Panc1 (cell line): ENCODE results near the gene C12orf75. TPM values are rescaled to one million over a fixed set of nuclear protein-coding genes. Genes with fewer than 3 reads are reported as not detected.

Experiments
- ATAC-seq: fragments of 200-7000 bp; cut with Tn5 transposase; 2 replicates; pipeline ENCODE4 v1.9.1; 2020; ENCODE audit warnings: mild to moderate bottlenecking, moderate library complexity
- BruUV-seq: library from RNA; stranded (reverse); fragments of 400-500 nt; replicated peaks from 2 replicates; lab custom pipeline; 2021; lab: Mats Ljungman, UMichigan
- CTCF ChIA-PET: fragments of 300-600 bp; sonication (Branson Sonifier 250); formaldehyde crosslinking; loops from one replicate; lab custom pipeline; 2022; ENCODE audit warnings: antibody characterized with exemption; lab: Charles Lee
- POLR2A ChIA-PET: fragments of 300-600 bp; sonication (Branson Sonifier 250); formaldehyde crosslinking; loops from one replicate; lab custom pipeline; 2022; ENCODE audit warnings: antibody characterized with exemption; lab: Charles Lee
- DNase-seq: peaks from one replicate; pipeline ENCODE4 v3.0.0-alpha.2; 2010; ENCODE audit warnings: low read depth, low spot score
- H3K27ac ChIP-seq: 2 replicates; pipeline ENCODE4 v1.5.1; 2011; ENCODE audit warnings: mild to moderate bottlenecking, low read length, inconsistent platforms
- H3K27me3 ChIP-seq: fragments of 200-500 bp; sonication (Bioruptor generic); 2 replicates; pipeline ENCODE4 v1.6.0; 2014; ENCODE audit warnings: low read length, inconsistent platforms; ENCODE audit not compliant: control insufficient read depth, insufficient read depth
- H3K36me3 ChIP-seq: fragments of 200-500 bp; sonication (Bioruptor generic); 2 replicates; pipeline ENCODE4 v1.5.1; 2014; ENCODE audit warnings: inconsistent platforms, mild to moderate bottlenecking, low read length, moderate library complexity; ENCODE audit not compliant: control insufficient read depth, insufficient read depth
- H3K4me1 ChIP-seq: 2 replicates; pipeline ENCODE4 v1.5.1; 2011; ENCODE audit warnings: inconsistent platforms, mild to moderate bottlenecking, low read length, moderate library complexity; ENCODE audit not compliant: control insufficient read depth, insufficient read depth
- H3K4me3 ChIP-seq, 2 experiments: 2 replicates each; pipeline ENCODE4 v1.5.1; 2011 to 2012; ENCODE audit warnings: low read depth in 2 of 2, low read length in 2 of 2, mild to moderate bottlenecking in 2 of 2, inconsistent platforms in 1 of 2, moderate library complexity in 1 of 2
- H3K9me3 ChIP-seq: fragments of 200-500 bp; sonication (Bioruptor generic); 2 replicates; pipeline ENCODE4 v1.5.1; 2014; ENCODE audit warnings: low read depth, mild to moderate bottlenecking, inconsistent platforms, low read length, moderate library complexity; ENCODE audit not compliant: control insufficient read depth, insufficient read depth
- CTCF ChIP-seq: fragments of 450-650 bp; IDR thresholded peaks from 2 replicates; pipeline ENCODE4 v1.5.1; 2017; ENCODE audit warnings: mild to moderate bottlenecking
- POLR2AphosphoS5 ChIP-seq: IDR thresholded peaks from 2 replicates; pipeline ENCODE4 v1.6.1; 2012; ENCODE audit warnings: mild to moderate bottlenecking, low read depth, low read length, moderate library complexity
- REST ChIP-seq, 2 experiments: IDR thresholded peaks; 2 replicates each; pipeline ENCODE4 v1.6.1; 2011 to 2012; ENCODE audit warnings: low read depth in 2 of 2, control low read depth in 1 of 2, low read length in 1 of 2, mild to moderate bottlenecking in 1 of 2, moderate library complexity in 1 of 2; ENCODE audit not compliant: insufficient read depth in 1 of 2
- SIN3A ChIP-seq: IDR thresholded peaks from 2 replicates; pipeline ENCODE4 v1.6.1; 2012; ENCODE audit warnings: low read depth, mild to moderate bottlenecking, low read length, moderate library complexity, borderline replicate concordance; ENCODE audit not compliant: insufficient read depth
- TCF7L2 ChIP-seq: IDR thresholded peaks from 2 replicates; pipeline ENCODE4 v1.6.1; 2011; ENCODE audit warnings: mild to moderate bottlenecking, low read depth, low read length, inconsistent platforms
- in situ Hi-C: cut with HindIII; loops from 2 replicates; pipeline ENCODE4 v1.10.0; 2016; ENCODE audit warnings: low sequenced_read_pairs, low pct_unique_long_range_greater_than_20kb
- intact Hi-C: fragments of 100-400 bp; cut with micrococcal nuclease; formaldehyde crosslinking; loops from one replicate; pipeline ENCODE4 v1.10.0; 2022; ENCODE audit not compliant: unreplicated experiment
- total RNA-seq: library from RNA; stranded (reverse); gene quantifications from one replicate; pipeline ENCODE4 v1.2.1, GENCODE V29; 2021; ENCODE audit not compliant: unreplicated experiment

C12orf75 gene
- total RNA-seq, 1 experiment from 2014 or later: 132 TPM

GRCh38 chr12:105281694-105282049 lies 48.8 kb upstream of the C12orf75 start:
- POLR2A ChIA-PET: no interaction called here

DNA sequence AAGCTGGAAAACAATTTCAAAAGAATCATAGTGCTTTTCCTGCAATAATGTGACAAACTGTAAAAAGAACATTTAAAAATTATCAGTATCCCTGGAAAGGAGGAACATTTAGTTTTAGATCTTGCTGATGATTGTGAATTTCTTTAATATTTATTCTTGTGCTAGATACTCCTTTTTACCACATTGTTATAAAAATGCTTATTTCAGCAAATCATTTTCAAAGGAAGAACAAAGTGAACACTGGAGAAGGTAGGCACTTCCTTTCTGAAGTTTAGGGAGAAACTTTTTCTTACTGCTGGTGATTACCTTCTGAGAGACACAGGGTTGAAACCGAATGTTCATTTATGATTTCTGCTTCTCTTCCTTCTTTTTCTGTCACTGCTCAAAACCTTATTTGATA lies 45.1 kb upstream of the C12orf75 start:
- in situ Hi-C loops: no loop called here

More at GRCh38 chr12:105281694-105282049, 48.8 kb upstream of the C12orf75 start:
- in situ Hi-C loops: no loop called here
- intact Hi-C loops: no loop called here
- BruUV-seq: no TSS peak
- no peak overlapping the region for H3K27ac ChIP-seq
- no peak overlapping the region for H3K4me3 ChIP-seq
- no peaks in the 10 kb centered on the region for H3K4me1 ChIP-seq
- ATAC-seq: no peak
- no peaks in the 10 kb centered on the region for H3K9me3 ChIP-seq
- TF ChIP-seq TCF7L2: no peak
- no peak for TF ChIP-seq CTCF
- TF ChIP-seq POLR2AphosphoS5: no peak
- no peak for TF ChIP-seq SIN3A
- TF ChIP-seq REST (IDR thresholded peaks at IDR 0.05; ENCODE audit: insufficient read depth in 1 of 2, low read depth in 2 of 2, low read length in 1 of 2): no peak
- no peak for DNase-seq
- CTCF ChIA-PET: no interaction called here
- H3K27me3 ChIP-seq: peaks cover 5% of the 10 kb centered on the region
- no peaks in the 10 kb centered on the region for H3K36me3 ChIP-seq

More for the DNA sequence above, 45.1 kb upstream of the C12orf75 start:
- ChIA-PET POLR2A (no interaction called here), CTCF (no interaction called here)
- no TSS peak for BruUV-seq
- intact Hi-C loops: no loop called here
- Histone ChIP-seq H3K4me1 (no peaks in the 10 kb centered on the region), H3K9me3 (no peaks in the 10 kb centered on the region), H3K27ac (no peak overlapping the region), H3K4me3 (no peak overlapping the region), H3K27me3 (peaks cover 5% of the 10 kb centered on the region), H3K36me3 (no peaks in the 10 kb centered on the region)
- no peak for TF ChIP-seq SIN3A
- TF ChIP-seq POLR2AphosphoS5: no peak
- TF ChIP-seq CTCF: no peak
- TF ChIP-seq REST (IDR thresholded peaks at IDR 0.05; ENCODE audit: insufficient read depth in 1 of 2, low read depth in 2 of 2, low read length in 1 of 2): no peak
- ATAC-seq (no peak), DNase-seq (no peak)
